ENCODE results near the gene SIGLEC12. TPM values are rescaled to one million over a fixed set of nuclear protein-coding genes. Genes with fewer than 3 reads are reported as not detected.
A peak's percentile ranks its signal among the peaks of the same experiment; 100 is the strongest.

Gene SIGLEC12
- total and polyA plus RNA-seq, 9 of the 15 experiments (the other 6 are each of a cell fraction or from before 2014, with no cell fraction given), result 0.08 to 1.3 (median 0.54) TPM

DNA sequence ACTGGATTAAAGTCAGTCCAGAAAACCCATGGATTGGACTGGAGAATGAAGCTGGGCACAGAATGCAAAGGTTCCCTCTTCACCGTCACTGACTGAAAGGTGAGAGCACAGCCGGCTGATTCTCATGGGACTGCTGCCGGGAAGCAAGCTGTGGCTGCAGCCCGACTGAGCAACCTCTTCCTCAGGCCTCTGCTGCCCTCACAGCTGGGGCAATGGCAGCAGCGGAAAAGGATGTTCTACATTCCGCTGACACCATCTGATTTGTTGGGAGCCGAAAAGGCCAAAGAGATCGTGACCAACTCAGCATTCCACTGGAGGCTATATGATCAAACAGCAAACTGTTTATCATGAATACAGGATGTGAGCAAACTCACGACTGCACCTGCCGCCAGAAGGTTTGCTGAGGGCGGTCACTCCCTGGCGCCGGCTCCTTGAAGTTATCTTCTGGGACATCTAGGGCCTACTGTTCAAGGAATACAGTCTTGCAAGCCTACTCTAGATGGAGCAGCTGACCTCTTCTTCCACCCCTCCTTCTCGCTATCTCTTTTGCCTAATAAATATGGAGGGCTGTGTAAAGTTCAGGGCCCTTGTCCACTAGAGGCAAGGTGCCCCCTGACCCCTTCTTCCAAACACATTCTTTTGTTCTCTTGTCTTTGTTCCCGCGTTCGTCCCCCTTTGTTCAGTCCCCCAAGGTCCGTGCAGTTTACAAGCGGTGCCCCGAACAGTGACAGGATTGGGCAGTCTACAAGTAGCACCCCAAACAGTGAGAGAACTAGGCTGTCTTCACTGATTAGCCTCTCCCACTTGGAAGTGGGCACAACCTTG is 49.5 kb upstream of the SIGLEC12 start:
- H3K27ac ChIP-seq (ENCODE audit: extremely low read depth, low read depth, low read length), result peak overlapping the region; percentile 79
- H3K9ac ChIP-seq (ENCODE audit: insufficient read depth in 1 of 2, low read depth in 2 of 2, low read length in 2 of 2), result peak overlapping the region; percentile 95 to 98
- H3K4me2 ChIP-seq (ENCODE audit: insufficient read depth, low read length), result peak overlapping the region; percentile 98
- peak in 1 of 4 experiments; percentile 79 for DNase-seq (ENCODE audit: extremely low read depth in 1 of 4, low spot score in 3 of 4)
- H4K20me1 ChIP-seq (replicated peaks; ENCODE audit: control insufficient read depth, insufficient read depth, low read length), result no peaks in the 10 kb centered on the region
- peaks cover 35 to 37% of the 10 kb centered on the region in 2 experiments for H3K4me1 ChIP-seq (replicated peaks in 1 of 2; ENCODE audit: control insufficient read depth in 2 of 2, insufficient read depth in 2 of 2, low read length in 2 of 2)
- in situ Hi-C loops (cut with MboI), result no loop called here
- no peaks in the 10 kb centered on the region for H3K9me3 ChIP-seq (replicated peaks; ENCODE audit: control insufficient read depth, insufficient read depth, low read depth, low read length)
- CTCF ChIA-PET (ENCODE audit: low intra/inter-chr PET ratio), result no interaction called here
- no peaks in the 10 kb centered on the region for H3K27me3 ChIP-seq (ENCODE audit: control insufficient read depth in 2 of 2, insufficient read depth in 2 of 2, low read length in 2 of 2)
- POLR2A ChIA-PET, result interaction anchor here (0.7 to 1.7 kb wide), 4 partner anchors 10 to 1836 kb away, joined by 3 to 9 read pairs (median 3); no protein-coding TSS in a partner anchor
- no TSS peak for BruUV-seq (replicated peaks)
- peak overlapping the region; percentile 51 for H3K4me3 ChIP-seq
- under 1% methylated on average over 20 of the region's 20 CpGs for WGBS (ENCODE audit: insufficient coverage, low coverage, missing lambda C conversion rate)
- peak; percentile 70 for FAIRE-seq
- ATAC-seq, result peak; percentile 23
- no peaks in the 10 kb centered on the region for H3K9me1 ChIP-seq (ENCODE audit: control insufficient read depth, insufficient read depth, low read length)
- no peak overlapping the region for H2AFZ ChIP-seq (ENCODE audit: low read depth, low read length)
- intact Hi-C loops (cut with micrococcal nuclease), result loop anchor here (5.0 kb wide), 1 partner anchor 56 kb away; no protein-coding TSS in a partner anchor
- peaks cover 87% of the 10 kb centered on the region for H3K79me2 ChIP-seq (ENCODE audit: control insufficient read depth, insufficient read depth, low read length)
- peaks cover 14% of the 10 kb centered on the region; the same call in 2 of the 3 replicates for H3K36me3 ChIP-seq (ENCODE audit: control insufficient read depth, insufficient read depth, low read length)
- TF ChIP-seq ATF1 (CRISPR knock-in tag; IDR thresholded peaks at IDR 0.05), result no peak
- 0 out of 2 replicates have a peak, but pooled peaks have one; percentile 14 for TF ChIP-seq ATF1 (tag; IDR thresholded peaks at IDR 0.05)
- TF ChIP-seq, protein P1, sequence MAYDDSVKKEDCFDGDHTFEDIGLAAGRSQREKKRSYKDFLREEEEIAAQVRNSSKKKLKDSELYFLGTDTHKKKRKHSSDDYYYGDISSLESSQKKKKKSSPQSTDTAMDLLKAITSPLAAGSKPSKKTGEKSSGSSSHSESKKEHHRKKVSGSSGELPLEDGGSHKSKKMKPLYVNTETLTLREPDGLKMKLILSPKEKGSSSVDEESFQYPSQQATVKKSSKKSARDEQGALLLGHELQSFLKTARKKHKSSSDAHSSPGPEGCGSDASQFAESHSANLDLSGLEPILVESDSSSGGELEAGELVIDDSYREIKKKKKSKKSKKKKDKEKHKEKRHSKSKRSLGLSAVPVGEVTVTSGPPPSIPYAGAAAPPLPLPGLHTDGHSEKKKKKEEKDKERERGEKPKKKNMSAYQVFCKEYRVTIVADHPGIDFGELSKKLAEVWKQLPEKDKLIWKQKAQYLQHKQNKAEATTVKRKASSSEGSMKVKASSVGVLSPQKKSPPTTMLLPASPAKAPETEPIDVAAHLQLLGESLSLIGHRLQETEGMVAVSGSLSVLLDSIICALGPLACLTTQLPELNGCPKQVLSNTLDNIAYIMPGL (CRISPR knock-in tag; IDR thresholded peaks at IDR 0.05), result no peak
- TF ChIP-seq BMI1 (IDR thresholded peaks at IDR 0.05; ENCODE audit: low read length), result no peak
- 0 out of 2 replicates have a peak, but pooled peaks have one; percentile 8 for TF ChIP-seq MTA1 (IDR thresholded peaks at IDR 0.05; ENCODE audit: borderline replicate concordance)
- TF ChIP-seq NCOA1 (IDR thresholded peaks at IDR 0.05; ENCODE audit: low read depth), result peak; percentile 58; the same call in 1 of the 2 replicates
- TF ChIP-seq ETV6 (IDR thresholded peaks at IDR 0.05; ENCODE audit: borderline replicate concordance in 1 of 2, low read depth in 2 of 2, low read length in 1 of 2), result no peak
- no peak for TF ChIP-seq ETV6 (CRISPR knock-in tag; IDR thresholded peaks at IDR 0.05; ENCODE audit: borderline replicate concordance)
- 0 out of 2 replicates have a peak, but pooled peaks have one; percentile 28 for TF ChIP-seq NR4A1 (CRISPR knock-in tag; IDR thresholded peaks at IDR 0.05)
- no peak for TF ChIP-seq NR4A1 (tag; IDR thresholded peaks at IDR 0.05)
- TF ChIP-seq, protein P2, sequence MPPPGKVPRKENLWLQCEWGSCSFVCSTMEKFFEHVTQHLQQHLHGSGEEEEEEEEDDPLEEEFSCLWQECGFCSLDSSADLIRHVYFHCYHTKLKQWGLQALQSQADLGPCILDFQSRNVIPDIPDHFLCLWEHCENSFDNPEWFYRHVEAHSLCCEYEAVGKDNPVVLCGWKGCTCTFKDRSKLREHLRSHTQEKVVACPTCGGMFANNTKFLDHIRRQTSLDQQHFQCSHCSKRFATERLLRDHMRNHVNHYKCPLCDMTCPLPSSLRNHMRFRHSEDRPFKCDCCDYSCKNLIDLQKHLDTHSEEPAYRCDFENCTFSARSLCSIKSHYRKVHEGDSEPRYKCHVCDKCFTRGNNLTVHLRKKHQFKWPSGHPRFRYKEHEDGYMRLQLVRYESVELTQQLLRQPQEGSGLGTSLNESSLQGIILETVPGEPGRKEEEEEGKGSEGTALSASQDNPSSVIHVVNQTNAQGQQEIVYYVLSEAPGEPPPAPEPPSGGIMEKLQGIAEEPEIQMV (tag; conservative IDR thresholded peaks at IDR 0.05; ENCODE audit: low read depth), result no peak
- TF ChIP-seq, protein P3, sequence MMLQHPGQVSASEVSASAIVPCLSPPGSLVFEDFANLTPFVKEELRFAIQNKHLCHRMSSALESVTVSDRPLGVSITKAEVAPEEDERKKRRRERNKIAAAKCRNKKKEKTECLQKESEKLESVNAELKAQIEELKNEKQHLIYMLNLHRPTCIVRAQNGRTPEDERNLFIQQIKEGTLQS (IDR thresholded peaks at IDR 0.05), result no peak
- TF ChIP-seq, protein P3 (CRISPR knock-in tag; conservative IDR thresholded peaks at IDR 0.05), result no peak
- peak; percentile 27 for TF ChIP-seq POLR2B (IDR thresholded peaks at IDR 0.05; ENCODE audit: low read depth, partially characterized antibody)
- TF ChIP-seq SMARCC2 (IDR thresholded peaks at IDR 0.05; ENCODE audit: low read depth), result no peak
- TF ChIP-seq EGR1 (conservative IDR thresholded peaks at IDR 0.05), result no peak

All from K562 (cell line).